ENCODE measurements around the gene DISC1.

- TF ChIP-seq ZNF616 (CRISPR knock-in tag; IDR thresholded peaks at IDR 0.05; ENCODE audit: low read depth) (no peak), MTA3 (CRISPR knock-in tag; IDR thresholded peaks at IDR 0.05) (no peak)
Observed at GRCh38 chr1:231857609-231858135, 231.1 kb downstream of the DISC1 start.
